HEK293 (cell line): ENCODE measurements around the gene CCDC158.

Source experiments
- CTCF ChIA-PET: fragments of 350-600 bp; formaldehyde crosslinking; extraction: SDS; loops from one replicate; lab custom pipeline; 2021; ENCODE audit warnings: antibody characterized with exemption; lab: Yijun Ruan, JAX
- POLR2A ChIA-PET: fragments of 300-600 bp; formaldehyde crosslinking; extraction: SDS; loops from one replicate; lab custom pipeline; 2020; ENCODE audit warnings: antibody characterized with exemption, inconsistent platforms; lab: Yijun Ruan, JAX
- H3K27ac ChIP-seq: fragments of 200-500 bp; sonication (Bioruptor generic); 2 replicates; pipeline ENCODE4 v1.5.1; 2014; ENCODE audit warnings: low read depth, low read length, control low read depth, inconsistent platforms; ENCODE audit errors: extremely low read depth
- H3K36me3 ChIP-seq, 2 experiments: fragments of 200-500 bp in 1 of 2; sonication (Bioruptor generic) in 1 of 2; 1 replicate in 1 of 2; 2 replicates in 1 of 2; pipeline ENCODE4 v1.5.1; 2014 to 2017; ENCODE audit warnings: inconsistent platforms in 2 of 2, low read length in 2 of 2; ENCODE audit not compliant: control insufficient read depth in 2 of 2, insufficient read depth in 1 of 2
- H3K4me1 ChIP-seq: fragments of 200-500 bp; sonication (Bioruptor generic); 2 replicates; pipeline ENCODE4 v1.5.1; 2014; ENCODE audit warnings: mild to moderate bottlenecking, low read length, inconsistent platforms; ENCODE audit not compliant: control insufficient read depth, insufficient read depth
- H3K4me3 ChIP-seq: 2 replicates; pipeline ENCODE4 v1.5.1; 2011; ENCODE audit warnings: low read depth, mild to moderate bottlenecking, control low read depth, low read length, moderate library complexity
- H3K9me3 ChIP-seq: fragments of 200-500 bp; sonication (Bioruptor generic); 2 replicates; pipeline ENCODE4 v1.5.1; 2014; ENCODE audit warnings: low read depth, low read length, inconsistent platforms; ENCODE audit not compliant: control insufficient read depth, insufficient read depth
- OVOL3 ChIP-seq: fragments of 450-650 bp; formaldehyde crosslinking; IDR thresholded peaks from 2 replicates; pipeline ENCODE4 v1.5.1; 2016; ENCODE audit warnings: missing biosample characterization, missing genetic modification characterization
- PBX3 ChIP-seq: sonication (generic); formaldehyde crosslinking; IDR thresholded peaks from 2 replicates; pipeline ENCODE4 v1.8.1; 2022; ENCODE audit warnings: mild to moderate bottlenecking, moderate library complexity, missing genetic modification reagents
- PRDM2 ChIP-seq: fragments of 450-650 bp; formaldehyde crosslinking; IDR thresholded peaks from 2 replicates; pipeline ENCODE4 v1.5.1; 2016; ENCODE audit warnings: missing biosample characterization, missing genetic modification characterization, borderline replicate concordance
- TRIM28 ChIP-seq: IDR thresholded peaks from 2 replicates; pipeline ENCODE4 v1.6.1; 2011; ENCODE audit warnings: low read length, control low read depth, borderline replicate concordance
- ZNF138 ChIP-seq: fragments of 450-650 bp; formaldehyde crosslinking; IDR thresholded peaks from 2 replicates; pipeline ENCODE4 v1.5.1; 2016; ENCODE audit warnings: missing biosample characterization, missing genetic modification characterization, borderline replicate concordance
- ZNF16 ChIP-seq: fragments of 450-650 bp; formaldehyde crosslinking; IDR thresholded peaks from 2 replicates; pipeline ENCODE4 v1.5.1; 2016; ENCODE audit warnings: low read depth, missing biosample characterization, missing genetic modification characterization
- ZNF18 ChIP-seq: fragments of 450-650 bp; formaldehyde crosslinking; IDR thresholded peaks from 2 replicates; pipeline ENCODE4 v1.5.1; 2016; ENCODE audit warnings: missing biosample characterization, missing genetic modification characterization
- ZNF239 ChIP-seq: fragments of 450-650 bp; formaldehyde crosslinking; IDR thresholded peaks from 2 replicates; pipeline ENCODE4 v1.5.1; 2016; ENCODE audit warnings: missing biosample characterization, missing genetic modification characterization
- ZNF280D ChIP-seq: fragments of 450-650 bp; formaldehyde crosslinking; IDR thresholded peaks from 2 replicates; pipeline ENCODE4 v1.5.1; 2016; ENCODE audit warnings: missing biosample characterization, missing genetic modification characterization
- ZNF292 ChIP-seq: fragments of 450-650 bp; formaldehyde crosslinking; IDR thresholded peaks from 2 replicates; pipeline ENCODE4 v1.5.1; 2016; ENCODE audit warnings: low read depth, missing biosample characterization, missing genetic modification characterization, borderline replicate concordance
- ZNF302 ChIP-seq: fragments of 450-650 bp; formaldehyde crosslinking; IDR thresholded peaks from 2 replicates; pipeline ENCODE4 v1.5.1; 2016; ENCODE audit warnings: missing biosample characterization, missing genetic modification characterization, low read depth
- ZNF311 ChIP-seq: fragments of 450-650 bp; formaldehyde crosslinking; IDR thresholded peaks from 2 replicates; pipeline ENCODE4 v1.5.1; 2017; ENCODE audit warnings: missing biosample characterization, missing genetic modification characterization, borderline replicate concordance
- ZNF335 ChIP-seq: fragments of 450-650 bp; formaldehyde crosslinking; conservative IDR thresholded peaks from 2 replicates; pipeline ENCODE4 v1.5.1; 2016; ENCODE audit warnings: missing biosample characterization, missing genetic modification characterization
- ZNF350 ChIP-seq: fragments of 450-650 bp; formaldehyde crosslinking; IDR thresholded peaks from 2 replicates; pipeline ENCODE4 v1.5.0; 2017; ENCODE audit warnings: missing biosample characterization, mild to moderate bottlenecking, missing genetic modification characterization
- ZNF354C ChIP-seq: fragments of 450-650 bp; formaldehyde crosslinking; IDR thresholded peaks from 2 replicates; pipeline ENCODE4 v1.5.1; 2016; ENCODE audit warnings: missing biosample characterization, missing genetic modification characterization, low read depth, borderline replicate concordance
- ZNF37A ChIP-seq: fragments of 450-650 bp; IDR thresholded peaks from 2 replicates; pipeline ENCODE4 v1.5.1; 2018; ENCODE audit warnings: missing biosample characterization, missing genetic modification characterization
- ZNF473 ChIP-seq: fragments of 450-650 bp; formaldehyde crosslinking; IDR thresholded peaks from 2 replicates; pipeline ENCODE4 v1.5.1; 2017; ENCODE audit warnings: missing biosample characterization, missing genetic modification characterization
- ZNF529 ChIP-seq: fragments of 450-650 bp; formaldehyde crosslinking; IDR thresholded peaks from 2 replicates; pipeline ENCODE4 v1.5.1; 2017; ENCODE audit warnings: missing genetic modification characterization, missing biosample characterization; ENCODE audit not compliant: insufficient replicate concordance
- ZNF558 ChIP-seq: fragments of 450-650 bp; formaldehyde crosslinking; IDR thresholded peaks from 2 replicates; pipeline ENCODE4 v1.5.1; 2016; ENCODE audit warnings: missing biosample characterization, missing genetic modification characterization
- ZNF560 ChIP-seq: fragments of 450-650 bp; formaldehyde crosslinking; IDR thresholded peaks from 2 replicates; pipeline ENCODE4 v1.5.1; 2017; ENCODE audit warnings: missing biosample characterization, missing genetic modification characterization, borderline replicate concordance
- ZNF621 ChIP-seq: fragments of 450-650 bp; formaldehyde crosslinking; IDR thresholded peaks from 2 replicates; pipeline ENCODE4 v1.5.1; 2017; ENCODE audit warnings: missing biosample characterization, missing genetic modification characterization
- ZNF660 ChIP-seq: fragments of 450-650 bp; IDR thresholded peaks from 2 replicates; pipeline ENCODE4 v1.5.1; 2018; ENCODE audit warnings: missing biosample characterization, mild to moderate bottlenecking, missing genetic modification characterization
- ZNF707 ChIP-seq: fragments of 450-650 bp; formaldehyde crosslinking; IDR thresholded peaks from 2 replicates; pipeline ENCODE4 v1.5.1; 2016; ENCODE audit warnings: missing biosample characterization, missing genetic modification characterization
- ZNF76 ChIP-seq: fragments of 450-650 bp; formaldehyde crosslinking; IDR thresholded peaks from 2 replicates; pipeline ENCODE4; 2016; ENCODE audit warnings: low read depth, missing biosample characterization, missing genetic modification characterization, borderline replicate concordance
- ZNF776 ChIP-seq: fragments of 450-650 bp; formaldehyde crosslinking; IDR thresholded peaks from 2 replicates; pipeline ENCODE4 v1.5.0; 2017; ENCODE audit warnings: missing biosample characterization, missing genetic modification characterization, borderline replicate concordance

Gene CCDC158

GRCh38 chr4:76298227-76298626 is 122.7 kb downstream of the CCDC158 start:
- no peak overlapping the region for H3K4me3 ChIP-seq
- POLR2A ChIA-PET, result no interaction called here
- H3K27ac ChIP-seq, result no peak overlapping the region
- H3K9me3 ChIP-seq, result no peaks in the 10 kb centered on the region
- no peaks in the 10 kb centered on the region for H3K36me3 ChIP-seq
- CTCF ChIA-PET, result no interaction called here
- H3K4me1 ChIP-seq, result no peaks in the 10 kb centered on the region
- TF ChIP-seq ZNF239 (tag by site-specific recombination), result no peak
- no peak for TF ChIP-seq ZNF138 (tag by site-specific recombination)
- TF ChIP-seq ZNF292 (tag by site-specific recombination), result no peak
- no peak for TF ChIP-seq ZNF280D (tag by site-specific recombination)
- no peak for TF ChIP-seq ZNF621 (tag by site-specific recombination)
- no peak for TF ChIP-seq ZNF311
- no peak for TF ChIP-seq ZNF560 (tag by site-specific recombination)
- no peak for TF ChIP-seq PBX3 (CRISPR knock-in tag)
- no peak for TF ChIP-seq ZNF776 (tag by site-specific recombination)

- no peak overlapping the region for H3K27ac ChIP-seq
- H3K36me3 ChIP-seq, result no peaks in the 10 kb centered on the region
- no peaks in the 10 kb centered on the region for H3K9me3 ChIP-seq
- H3K4me1 ChIP-seq, result no peaks in the 10 kb centered on the region
- ChIA-PET POLR2A (no interaction called here), CTCF (interaction anchor here (0.6 to 0.7 kb wide), 2 partner anchors 13 to 196 kb away, joined by 3 read pairs; no protein-coding TSS in a partner anchor)
- no peak overlapping the region for H3K4me3 ChIP-seq
- TF ChIP-seq ZNF660 (no peak), ZNF354C (tag by site-specific recombination) (no peak), ZNF16 (no peak), ZNF707 (tag by site-specific recombination) (no peak), ZNF76 (tag by site-specific recombination) (no peak), TRIM28 (no peak), ZNF302 (tag by site-specific recombination) (no peak), ZNF473 (tag by site-specific recombination) (no peak), PRDM2 (tag by site-specific recombination) (no peak), OVOL3 (no peak), ZNF558 (tag by site-specific recombination) (no peak), ZNF350 (tag by site-specific recombination) (no peak), ZNF529 (no peak), ZNF37A (no peak), ZNF18 (tag by site-specific recombination) (no peak), ZNF335 (no peak)
Measured at GRCh38 chr4:76296286-76296820, 124.6 kb downstream of the CCDC158 start.
